Measurements from ENCODE around the gene MKNK2.

The MKNK2 gene

DNA sequence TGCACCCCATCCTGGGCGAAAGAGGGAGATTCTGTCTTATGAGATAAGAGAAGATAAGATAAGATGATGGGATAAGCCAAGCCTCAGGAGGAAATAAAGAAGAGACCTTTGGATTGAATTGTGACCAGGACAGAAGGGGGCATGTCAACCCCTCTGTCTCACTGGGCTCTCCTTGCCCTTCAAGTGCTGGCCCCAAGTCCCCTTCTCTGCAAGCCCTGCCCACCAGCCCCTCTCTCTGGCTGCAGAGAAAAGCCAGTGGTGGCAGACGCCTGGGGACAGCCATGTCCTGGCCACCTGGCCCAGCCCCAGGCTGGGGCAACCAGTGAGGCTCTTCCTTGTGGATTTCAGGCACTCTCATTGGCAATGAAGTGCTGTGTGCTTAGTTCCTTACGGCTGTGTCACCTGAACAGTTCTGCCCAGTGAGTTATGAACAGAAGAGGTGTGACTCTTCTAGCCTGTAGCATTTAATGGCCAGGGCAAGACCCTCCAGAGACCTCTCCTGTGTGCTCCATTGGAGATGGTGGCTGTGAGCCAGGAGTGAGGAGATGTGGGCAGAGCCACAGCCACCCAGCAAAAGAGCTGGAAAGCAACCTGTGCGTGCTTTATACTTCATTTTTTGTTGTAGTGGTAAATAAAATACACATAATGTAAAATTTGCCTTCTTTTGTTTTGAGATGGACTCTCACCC lies 29.4 kb downstream of the MKNK2 start:
- no peak for DNase-seq

DNA sequence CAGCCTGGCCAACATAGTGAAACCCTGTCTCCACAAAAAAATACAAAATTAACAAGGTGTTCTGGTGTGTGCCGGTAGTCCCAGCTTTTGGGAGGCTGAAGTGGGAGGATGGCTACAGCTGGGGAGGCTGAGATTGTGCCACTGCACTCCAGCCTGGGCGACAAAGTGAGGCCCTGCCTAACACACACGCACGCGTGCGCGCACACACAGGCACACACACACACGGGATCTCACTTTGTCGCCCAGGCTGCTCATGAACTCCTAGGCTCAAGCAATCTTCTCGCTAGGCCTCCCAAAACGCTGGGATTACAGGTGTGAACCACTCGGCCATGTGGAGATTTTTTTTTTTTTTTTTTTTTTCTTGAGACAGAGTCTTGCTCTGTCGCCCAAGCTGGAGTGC lies 32.3 kb downstream of the MKNK2 start:
- no peak for DNase-seq

DNA sequence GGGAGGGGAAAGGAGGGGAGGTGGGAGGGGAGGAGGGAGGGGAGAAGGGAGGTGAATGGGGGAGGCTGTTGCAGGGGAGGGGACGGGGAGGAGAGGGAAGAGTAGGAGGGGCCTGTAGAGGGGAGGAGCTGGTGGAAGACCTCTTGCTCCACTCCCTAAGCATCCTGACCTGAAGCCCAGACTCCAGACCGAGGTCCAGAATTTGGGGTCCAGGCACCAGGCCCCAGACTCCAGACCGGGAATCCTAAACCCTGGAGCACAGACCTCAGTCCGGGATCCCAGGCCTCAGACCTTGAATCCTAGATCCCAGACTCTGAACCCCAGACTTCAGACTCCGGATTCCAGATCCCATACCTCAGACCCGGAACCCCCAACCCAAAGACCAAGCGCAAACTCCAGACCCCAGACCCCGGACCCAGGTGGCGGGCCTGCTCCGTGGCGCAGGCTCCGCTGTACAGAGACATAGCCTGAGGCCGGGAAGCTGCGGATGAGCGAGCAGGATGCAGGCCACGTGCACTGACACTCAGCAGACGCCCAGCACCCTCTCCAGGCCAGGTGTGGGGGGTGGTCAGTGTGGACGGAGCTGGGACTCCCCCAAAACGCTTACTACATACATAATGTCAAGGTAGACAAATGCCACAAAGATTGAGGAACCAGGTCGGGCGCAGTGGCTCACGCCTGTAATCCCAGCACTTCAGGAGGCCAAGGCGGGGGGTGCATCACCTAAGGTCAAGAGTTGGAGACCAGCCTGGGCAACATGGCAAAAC lies 34.8 kb downstream of the MKNK2 start:
- DNase-seq = no peak

DNA sequence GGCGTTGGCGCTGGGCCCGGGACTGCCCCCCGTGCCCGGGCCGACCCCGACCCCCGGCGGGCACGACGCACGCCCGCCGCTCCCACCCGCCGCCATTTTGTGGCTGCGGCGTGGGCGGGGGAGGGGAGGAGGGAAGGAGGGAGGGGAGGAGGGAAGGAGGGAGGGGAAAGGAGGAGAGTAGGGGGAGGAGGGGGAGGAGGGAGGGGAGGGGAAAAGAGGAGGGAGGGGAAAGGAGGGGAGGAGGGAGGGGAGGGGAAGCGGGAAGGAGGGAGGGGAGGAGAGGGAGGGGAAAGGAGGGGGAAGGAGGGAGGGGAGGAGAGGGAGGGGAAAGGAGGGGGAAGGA lies 35.5 kb downstream of the MKNK2 start, which contains the start of gene BTBD2:
BTBD2 (minus strand) TSS at position 107 of the 343 bp plus-strand sequence; CDS start at position 96, 11 bp downstream.
- DNase-seq = no peak

DNA sequence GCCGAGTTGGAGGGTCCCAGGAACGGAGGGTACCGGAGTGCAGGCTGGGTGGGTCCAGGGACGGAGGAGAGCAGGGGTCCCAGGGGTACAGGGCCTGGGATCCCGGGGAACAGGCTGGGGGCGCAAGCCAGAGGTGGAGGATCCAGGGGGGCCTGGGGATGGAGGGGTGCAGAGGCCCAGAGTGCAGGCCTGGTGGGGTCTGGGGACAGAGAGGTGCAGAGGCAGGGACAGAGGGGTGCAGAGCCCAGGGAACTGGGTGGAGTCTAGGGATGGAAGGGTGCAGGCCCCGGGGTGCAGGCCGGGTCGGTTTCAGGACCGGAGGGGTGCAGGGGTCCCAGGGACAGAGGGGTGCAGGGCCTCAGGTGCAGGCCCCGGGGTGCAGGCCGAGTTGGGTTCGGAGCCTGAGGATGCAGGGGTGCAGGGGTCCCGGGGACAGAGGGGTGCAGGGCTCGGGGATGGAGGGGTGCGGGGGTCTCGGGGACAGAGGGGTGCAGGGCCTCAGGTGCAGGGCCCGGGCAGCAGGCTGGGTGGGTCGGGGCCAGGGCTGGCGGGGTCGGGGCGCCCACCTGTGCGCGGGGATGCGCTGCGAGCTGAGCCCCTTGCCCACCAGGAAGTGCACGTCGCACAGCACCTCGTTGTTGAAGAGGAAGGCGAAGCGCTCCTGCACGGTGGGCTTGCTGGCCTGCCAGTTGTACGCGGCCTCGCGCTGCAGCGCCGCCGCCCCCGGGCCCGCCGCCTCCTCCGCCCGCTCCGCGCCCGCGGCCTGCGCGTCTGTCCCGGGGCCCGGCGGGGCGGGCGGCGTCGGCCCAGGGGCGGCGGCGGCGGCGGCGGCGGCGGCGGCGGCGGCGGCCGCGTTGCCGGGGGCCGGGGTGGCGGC lies 36.1 kb downstream of the MKNK2 start:
- DNase-seq = no peak

DNA sequence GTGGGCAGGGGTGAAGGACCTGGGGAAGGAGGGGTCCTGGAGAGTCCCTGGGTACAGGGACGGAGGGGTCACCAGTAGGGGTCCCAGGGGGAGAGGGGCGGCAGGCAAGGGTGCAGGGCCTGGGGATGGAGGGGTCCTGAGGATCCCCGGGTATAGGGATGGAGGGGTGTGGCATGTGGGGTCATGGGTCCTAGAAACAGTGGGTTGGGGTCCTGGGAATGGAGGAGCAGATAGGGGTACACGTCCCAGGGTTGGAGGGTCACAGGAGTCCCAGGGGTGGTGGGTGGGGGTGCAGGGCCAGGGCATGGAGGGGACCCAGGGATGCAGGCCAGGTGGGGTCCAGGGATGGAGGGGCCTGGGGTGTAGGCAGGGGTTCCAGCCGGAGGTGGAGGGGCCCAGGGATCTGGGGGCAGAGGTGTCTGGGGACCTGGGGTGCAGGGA lies 36.9 kb downstream of the MKNK2 start:
- no peak for DNase-seq

GRCh38 chr19:2013683-2013961 lies 37.4 kb downstream of the MKNK2 start:
- no peak for DNase-seq

- no peak for DNase-seq
Observed at GRCh38 chr19:2012941-2013682, 37.9 kb downstream of the MKNK2 start.

DNA sequence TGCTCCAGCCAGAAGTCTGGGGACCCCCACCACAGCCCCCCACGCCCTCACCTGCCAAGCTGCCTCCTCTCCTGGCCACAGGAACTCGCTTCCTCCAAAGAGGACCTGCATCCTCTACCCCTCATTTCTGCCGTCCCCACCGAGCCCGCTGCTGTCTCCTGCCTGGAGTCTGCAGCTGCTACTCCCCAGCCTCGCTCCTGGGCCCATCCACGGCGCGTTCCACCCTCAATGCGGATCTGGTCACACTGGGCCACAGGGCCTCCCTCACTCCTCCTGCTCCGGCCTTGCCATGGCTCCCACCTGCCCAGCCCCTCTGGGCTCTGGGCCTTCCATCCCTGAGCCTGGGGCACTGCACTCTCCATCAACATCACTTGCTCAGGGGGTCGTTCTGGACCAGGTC lies 39.9 kb downstream of the MKNK2 start:
- no peak for DNase-seq

- no peak for DNase-seq
Observed at GRCh38 chr19:2010135-2010668, 40.8 kb downstream of the MKNK2 start.

DNA sequence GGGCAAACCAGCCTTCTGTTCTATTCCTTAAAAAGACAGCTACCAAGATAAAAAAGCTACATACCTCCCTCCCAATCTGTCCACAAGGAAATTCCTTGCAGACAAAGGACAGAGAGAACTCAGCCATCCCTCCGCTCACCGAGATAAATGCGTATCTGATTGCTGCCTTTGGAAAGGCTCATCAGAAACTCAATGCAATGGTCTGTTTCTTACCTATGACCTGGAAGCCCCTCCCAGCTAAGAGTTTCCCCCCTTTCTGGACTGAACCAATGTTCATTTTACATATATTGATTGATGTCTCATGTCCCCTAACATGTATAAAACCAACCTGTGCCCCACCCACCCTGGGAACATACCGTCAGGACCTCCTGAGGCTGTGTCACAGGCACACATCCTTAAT lies 47.2 kb downstream of the MKNK2 start:
- DNase-seq = no peak

- no peak for DNase-seq
Observed at GRCh38 chr19:1999856-2000515, 51.1 kb downstream of the MKNK2 start.

- DNase-seq = no peak
Observed at GRCh38 chr19:1998712-1999708, 52.0 kb downstream of the MKNK2 start.

DNA sequence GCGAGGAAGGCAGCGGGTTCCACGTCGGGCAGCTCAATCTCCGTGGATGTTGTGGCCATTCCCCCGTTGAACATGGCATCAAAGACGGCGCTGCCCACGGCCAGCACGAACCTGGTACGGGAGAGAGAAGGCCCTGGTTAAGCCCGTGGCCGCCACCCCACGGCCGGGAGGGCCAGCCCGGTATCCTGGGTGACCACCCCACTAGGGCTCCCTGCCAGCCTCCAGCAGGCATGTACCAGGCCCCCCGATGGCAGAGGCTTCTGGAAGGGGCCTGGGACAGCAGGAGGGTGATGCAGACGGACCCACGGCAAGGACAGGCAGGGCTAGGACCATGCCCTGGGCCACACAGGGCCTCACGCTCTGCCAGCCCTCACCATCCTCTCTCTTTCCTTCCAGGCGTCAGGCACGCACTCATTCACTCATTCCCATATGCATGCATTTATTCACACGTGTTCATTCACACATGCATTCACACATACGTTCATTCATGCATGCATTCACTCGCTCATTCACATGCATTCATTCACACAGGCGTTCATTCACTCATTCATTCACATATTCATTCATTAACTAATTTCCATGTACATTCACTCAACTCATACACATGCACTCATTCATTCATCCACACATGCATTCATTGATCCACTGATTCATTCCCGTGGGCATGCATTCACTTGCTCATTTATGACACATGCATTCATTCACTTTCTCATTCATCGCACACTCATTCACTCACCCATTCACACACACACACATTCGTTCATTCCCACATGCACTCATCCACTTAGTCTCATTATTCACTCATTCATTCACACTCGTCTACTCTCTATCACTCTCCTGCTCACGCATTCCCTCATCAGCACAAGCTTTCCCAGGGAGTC lies 53.5 kb downstream of the MKNK2 start:
- DNase-seq = no peak

DNA sequence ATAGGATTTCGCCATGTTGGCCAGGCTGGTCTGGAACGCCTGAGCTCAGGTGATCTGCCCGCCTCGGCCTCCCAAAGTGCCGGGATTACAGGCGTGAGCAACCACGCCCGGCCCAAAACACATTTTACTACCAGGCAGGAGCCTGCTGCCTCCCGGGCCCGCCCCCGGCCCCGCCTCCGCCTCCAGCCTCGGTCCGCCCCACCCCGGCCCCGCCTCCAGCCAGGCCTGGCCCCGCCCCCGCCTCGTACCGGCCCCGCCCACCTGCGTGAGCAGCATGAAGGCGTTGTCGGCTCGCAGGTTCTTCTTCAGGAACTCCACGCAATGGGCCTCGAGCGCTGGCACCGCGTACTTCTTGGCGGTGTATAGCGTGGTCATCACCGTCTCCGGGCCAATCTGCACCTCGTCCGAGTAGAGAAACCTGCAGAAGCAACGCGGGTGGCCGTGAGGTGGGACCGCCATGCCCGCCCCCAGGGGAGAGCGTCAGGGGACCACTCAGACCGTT lies 58.2 kb downstream of the MKNK2 start:
- no peak for DNase-seq

- DNase-seq = no peak
Observed at GRCh38 chr19:1991018-1991913, 59.8 kb downstream of the MKNK2 start.

GRCh38 chr19:1990230-1991017 lies 60.6 kb downstream of the MKNK2 start:
- no peak for DNase-seq
